K562 (cell line): ENCODE data around the gene HCN1. TPM values are rescaled to one million over a fixed set of nuclear protein-coding genes. Genes with fewer than 3 reads are reported as not detected.

ENCODE experiments used
- ATAC-seq: fragments of 200-7000 bp; cut with Tn5 transposase; 3 replicates; pipeline ENCODE4 v1.9.1; 2020; ENCODE audit warnings: moderate library complexity
- BruUV-seq: library from RNA; stranded (reverse); fragments of 400-500 nt; replicated peaks from 2 replicates; lab custom pipeline; 2021; lab: Mats Ljungman, UMichigan
- CTCF ChIA-PET: fragments of 300-600 bp; formaldehyde crosslinking; extraction: SDS; loops from one replicate; lab custom pipeline; 2021; ENCODE audit warnings: low intra/inter-chr PET ratio; lab: Yijun Ruan, JAX
- POLR2A ChIA-PET: fragments of 300-600, 350-650 bp; sonication (Branson Sonifier 250); formaldehyde crosslinking; extraction: SDS; loops from one replicate; lab custom pipeline; 2021; ENCODE audit warnings: antibody characterized with exemption, inconsistent platforms; lab: Yijun Ruan, JAX
- DNase-seq, 4 experiments: peaks; one replicate each; pipeline versions ENCODE4 v3.0.0 to v3.0.0-alpha.2; 2011 to 2018; ENCODE audit warnings: low spot score in 3 of 4, mixed read lengths in 3 of 4; ENCODE audit errors: extremely low read depth in 1 of 4
- FAIRE-seq: peaks from 2 replicates; lab custom pipeline; 2011; peaks lifted over from hg19 to GRCh38; lab: Jason Lieb, UNC
- H2AFZ ChIP-seq: 2 replicates; pipeline ENCODE4 v1.6.0; 2011; ENCODE audit warnings: low read depth, low read length, control low read depth, inconsistent platforms
- H3K27ac ChIP-seq: fragments of 200-600 bp; 3 replicates; pipeline ENCODE4 v1.8.0; 2011; ENCODE audit warnings: low read depth, mild to moderate bottlenecking, control low read depth, inconsistent platforms, low read length, moderate library complexity, mixed read lengths; ENCODE audit errors: extremely low read depth
- H3K27me3 ChIP-seq, 2 experiments: fragments of 300-600 bp in 1 of 2; 2 replicates in 1 of 2; 3 replicates in 1 of 2; pipeline versions ENCODE4 v1.6.0 to v1.8.0; 2011; ENCODE audit warnings: inconsistent platforms in 2 of 2, low read length in 2 of 2, mild to moderate bottlenecking in 1 of 2, mixed read lengths in 1 of 2, moderate library complexity in 1 of 2; ENCODE audit not compliant: control insufficient read depth in 2 of 2, insufficient read depth in 2 of 2
- H3K36me3 ChIP-seq: fragments of 300-600 bp; 3 replicates; pipeline ENCODE4 v1.8.0; 2011; ENCODE audit warnings: mild to moderate bottlenecking, low read length, inconsistent platforms; ENCODE audit not compliant: control insufficient read depth, insufficient read depth
- H3K4me1 ChIP-seq, 2 experiments: fragments of 200-600 bp in 1 of 2; replicated peaks in 1 of 2; 2 replicates in 1 of 2; 3 replicates in 1 of 2; pipeline versions ENCODE4 v1.5.1 to v1.8.0; 2011; ENCODE audit warnings: inconsistent platforms in 2 of 2, low read length in 2 of 2, mild to moderate bottlenecking in 1 of 2, mixed read lengths in 1 of 2, moderate library complexity in 1 of 2; ENCODE audit not compliant: control insufficient read depth in 2 of 2, insufficient read depth in 2 of 2
- H3K4me2 ChIP-seq: 2 replicates; pipeline ENCODE4 v1.6.1; 2011; ENCODE audit warnings: low read length, control low read depth, inconsistent platforms, mixed read lengths; ENCODE audit not compliant: insufficient read depth
- H3K4me3 ChIP-seq: fragments of 200-600 bp; sonication (generic), shearing (Covaris generic); 2 replicates; pipeline ENCODE4 v1.5.1; 2016; ENCODE audit warnings: control low read depth, inconsistent platforms
- H3K79me2 ChIP-seq: fragments of 200-600 bp; 3 replicates; pipeline ENCODE4 v1.8.0; 2011; ENCODE audit warnings: low read length, inconsistent platforms; ENCODE audit not compliant: control insufficient read depth, insufficient read depth
- H3K9ac ChIP-seq, 2 experiments: 2 replicates each; pipeline versions ENCODE4 v1.6.0 to v1.6.1; 2011; ENCODE audit warnings: low read depth in 2 of 2, low read length in 2 of 2, control low read depth in 1 of 2, inconsistent platforms in 1 of 2, mild to moderate bottlenecking in 1 of 2, mixed read lengths in 1 of 2; ENCODE audit not compliant: insufficient read depth in 1 of 2
- H3K9me1 ChIP-seq: one replicate; pipeline ENCODE4 v1.6.0; 2011; ENCODE audit warnings: inconsistent platforms, mild to moderate bottlenecking, low read length, moderate library complexity; ENCODE audit not compliant: control insufficient read depth, insufficient read depth
- H3K9me3 ChIP-seq: replicated peaks from 2 replicates; pipeline ENCODE4 v1.5.1; 2011; ENCODE audit warnings: low read depth, low read length, inconsistent platforms; ENCODE audit not compliant: control insufficient read depth, insufficient read depth
- H4K20me1 ChIP-seq: replicated peaks from 2 replicates; pipeline ENCODE4 v1.6.1; 2011; ENCODE audit warnings: low read length, inconsistent platforms, mixed read lengths; ENCODE audit not compliant: control insufficient read depth, insufficient read depth
- ARID2 ChIP-seq: fragments of 450-650 bp; IDR thresholded peaks from 2 replicates; pipeline ENCODE4 v1.6.1; 2017; ENCODE audit warnings: antibody characterized with exemption, mild to moderate bottlenecking
- BCOR ChIP-seq: fragments of 450-650 bp; IDR thresholded peaks from 2 replicates; pipeline ENCODE4 v1.6.1; 2016
- C11orf30 ChIP-seq: fragments of 450-650 bp; IDR thresholded peaks from 2 replicates; pipeline ENCODE4 v1.6.1; 2016; ENCODE audit warnings: low read depth, mild to moderate bottlenecking
- HMGN3 ChIP-seq: IDR thresholded peaks from 2 replicates; pipeline ENCODE4 v1.6.1; 2011; ENCODE audit warnings: borderline replicate concordance, low read depth, mild to moderate bottlenecking, mixed read lengths, low read length; ENCODE audit not compliant: insufficient read length; ENCODE audit errors: extremely low read depth
- IRF9 ChIP-seq: fragments of 450-650 bp; IDR thresholded peaks from 2 replicates; pipeline ENCODE4 v1.6.1; 2016; ENCODE audit warnings: missing biosample characterization, missing genetic modification characterization
- KLF6 ChIP-seq: fragments of 250-450 bp; sonication (Bioruptor Pico); IDR thresholded peaks from 2 replicates; pipeline ENCODE4 v1.4.0; 2020; ENCODE audit warnings: mild to moderate bottlenecking, moderate library complexity, borderline replicate concordance
- MTA2 ChIP-seq: fragments of 450-650 bp; IDR thresholded peaks from 2 replicates; pipeline ENCODE4 v1.6.1; 2016; ENCODE audit warnings: low read depth
- NFIC ChIP-seq: fragments of 450-650 bp; IDR thresholded peaks from 2 replicates; pipeline ENCODE4 v1.6.1; 2017; ENCODE audit warnings: mild to moderate bottlenecking, inconsistent platforms
- PHF21A ChIP-seq: fragments of 450-650 bp; IDR thresholded peaks from 2 replicates; pipeline ENCODE4 v1.6.1; 2017; ENCODE audit warnings: low read depth, borderline replicate concordance
- RB1 ChIP-seq: fragments of 450-650 bp; IDR thresholded peaks from 2 replicates; pipeline ENCODE4 v1.6.1; 2017; ENCODE audit warnings: low read depth, mild to moderate bottlenecking
- RBM14 ChIP-seq: fragments of 200-400 bp; formaldehyde crosslinking; IDR thresholded peaks from 2 replicates; pipeline ENCODE4 v1.6.1; 2018; ENCODE audit warnings: low read depth, mild to moderate bottlenecking, low read length, moderate library complexity, borderline replicate concordance; ENCODE audit not compliant: insufficient read depth
- SAFB ChIP-seq: fragments of 200-400 bp; formaldehyde crosslinking; IDR thresholded peaks from 2 replicates; pipeline ENCODE4 v1.6.1; 2017; ENCODE audit warnings: low read depth, low read length, borderline replicate concordance
- TAF9B ChIP-seq: fragments of 450-650 bp; IDR thresholded peaks from 2 replicates; pipeline ENCODE4 v1.6.1; 2018; ENCODE audit warnings: mild to moderate bottlenecking; ENCODE audit not compliant: partially characterized antibody
- ZC3H4 ChIP-seq: sonication (generic); formaldehyde crosslinking; IDR thresholded peaks from 2 replicates; pipeline ENCODE4 v1.9.0; 2021; ENCODE audit warnings: missing genetic modification reagents, borderline replicate concordance
- ZFPM2 ChIP-seq: fragments of 250-450 bp; sonication (Bioruptor Pico); IDR thresholded peaks from 2 replicates; pipeline ENCODE4 v1.5.1; 2022; ENCODE audit warnings: mild to moderate bottlenecking
- WGBS: fragments of 100-300 bp; shearing (Covaris generic); methylation state at CpG from one replicate; pipeline ENCODE4 v1.1.6; 2016; ENCODE audit warnings: low coverage, mixed read lengths; ENCODE audit not compliant: insufficient coverage; ENCODE audit errors: missing lambda C conversion rate; 5-methylcytosine and 5-hydroxymethylcytosine counted together
- in situ Hi-C: fragments of 300-500 bp; cut with MboI; formaldehyde crosslinking; loops from 4 replicates; pipeline ENCODE4 v1.15.0; 2018; ENCODE audit warnings: inconsistent platforms, mixed read lengths
- intact Hi-C: fragments of 100-400 bp; cut with micrococcal nuclease; formaldehyde crosslinking; loops from 2 replicates; pipeline ENCODE4 v1.14.2; 2022
- polyA plus RNA-seq, 8 experiments: library from polyadenylated mRNA; depleted of rRNA in 4 of 8; stranded (reverse) in 5 of 8; unstranded in 3 of 8; fragments of >200 nt; fragmentation: Nextera tagmentation in 2 of 8; fragmentation: Illumina TruSeq in 1 of 8; extraction: Ambion mirVana in 2 of 8; extraction: Trizol in 1 of 8; gene quantifications; 2 replicates each; pipeline versions ENCODE4 v1.2.1 to v1.2.3, GENCODE V29; 2011 to 2014; ENCODE audit warnings: inconsistent platforms in 1 of 8, missing spikeins in 1 of 8
- total RNA-seq, 7 experiments: library from RNA; depleted of rRNA in 6 of 7; stranded (reverse); fragments of >200 nt in 6 of 7; fragmentation: Illumina TruSeq in 2 of 7; extraction: Trizol in 2 of 7; gene quantifications; 2 replicates each; pipeline versions ENCODE4 v1.2.1 to v1.2.3, GENCODE V29; 2011 to 2021; ENCODE audit warnings: low replicate concordance in 1 of 7

The HCN1 gene
- total and polyA plus RNA-seq, 9 of the 15 experiments (the other 6 are each of a cell fraction or from before 2014, with no cell fraction given), result not detected

DNA sequence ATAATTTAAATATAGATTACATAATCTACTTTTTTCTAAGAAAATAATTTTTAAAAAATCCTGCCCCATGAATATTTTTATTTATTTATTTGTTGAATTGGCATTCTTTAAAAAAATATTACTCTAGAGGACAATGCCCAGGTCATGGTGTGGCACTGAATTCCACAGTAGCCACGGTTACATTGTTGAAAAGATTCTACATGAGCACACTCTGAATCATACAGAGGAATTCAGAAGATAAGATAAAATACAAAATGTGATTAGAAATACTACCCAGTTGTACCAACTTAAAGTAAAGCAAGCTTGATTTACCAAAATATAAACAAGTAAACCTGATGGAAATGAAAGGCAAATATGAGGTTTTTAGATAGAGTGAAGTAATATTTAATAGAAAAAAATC is 183.7 kb downstream of the HCN1 start:
- POLR2A ChIA-PET, result no interaction called here

GRCh38 chr5:45509371-45509770 is 186.8 kb downstream of the HCN1 start:
- Histone ChIP-seq H3K36me3 (no peaks in the 10 kb centered on the region), H2AFZ (no peak overlapping the region), H3K4me2 (no peak overlapping the region), H3K4me1 (no peaks in the 10 kb centered on the region), H3K9me3 (peaks cover 5% of the 10 kb centered on the region; the same call in 1 of the 2 replicates), H3K9me1 (no peaks in the 10 kb centered on the region), H3K27me3 (no peaks in the 10 kb centered on the region), H3K27ac (no peak overlapping the region), H3K79me2 (no peaks in the 10 kb centered on the region), H4K20me1 (no peaks in the 10 kb centered on the region), H3K9ac (no peak overlapping the region), H3K4me3 (no peak overlapping the region)
- no peak for TF ChIP-seq NFIC
- no peak for TF ChIP-seq SAFB
- TF ChIP-seq KLF6, result no peak
- no peak for TF ChIP-seq C11orf30
- TF ChIP-seq TAF9B, result no peak
- TF ChIP-seq RBM14, result no peak
- no peak for TF ChIP-seq BCOR
- in situ Hi-C loops (no loop called here), intact Hi-C loops (no loop called here)
- no peak for ATAC-seq
- no peak for FAIRE-seq
- no TSS peak for BruUV-seq
- 0% methylated on average over 2 of the region's 2 CpGs for WGBS
- ChIA-PET POLR2A (no interaction called here), CTCF (no interaction called here)
- no peak for DNase-seq

More for the DNA sequence above, 183.7 kb downstream of the HCN1 start:
- Histone ChIP-seq H3K4me3 (no peak overlapping the region), H3K79me2 (no peaks in the 10 kb centered on the region), H3K27me3 (no peaks in the 10 kb centered on the region), H3K9me1 (no peaks in the 10 kb centered on the region), H3K36me3 (no peaks in the 10 kb centered on the region), H3K9me3 (peaks cover 3% of the 10 kb centered on the region; the same call in 1 of the 2 replicates), H2AFZ (no peak overlapping the region), H3K4me1 (no peaks in the 10 kb centered on the region), H3K27ac (no peak overlapping the region), H3K9ac (no peak overlapping the region), H4K20me1 (no peaks in the 10 kb centered on the region), H3K4me2 (no peak overlapping the region)
- no TSS peak for BruUV-seq
- TF ChIP-seq HMGN3, result no peak
- TF ChIP-seq RB1, result no peak
- no peak for TF ChIP-seq ARID2
- TF ChIP-seq PHF21A, result no peak
- no peak for TF ChIP-seq ZFPM2 (CRISPR knock-in tag)
- TF ChIP-seq MTA2, result no peak
- no peak for TF ChIP-seq IRF9 (tag)
- no peak for TF ChIP-seq ZC3H4 (CRISPR knock-in tag)
- WGBS, result 4% methylated on average over 1 of the region's 1 CpG
- no peak for DNase-seq
- CTCF ChIA-PET, result no interaction called here
- in situ Hi-C loops, result no loop called here
- FAIRE-seq, result no peak
- no peak for ATAC-seq
- intact Hi-C loops, result no loop called here
